Activated T-helper 1 cell treated with anti-CD3 and anti-CD28 coated beads, Interleukin-12 subunit alpha, Interleukin-12 subunit beta, Interleukin-2, Interleukin-4 antibody, amounts not matched to agents 30 ng/mL and 10 ng/mL and 1 ng/mL, durations not matched to agents 14 hours and 24 hours and 36 hours (primary cell): ENCODE data around the gene CCDC187. TPM values are rescaled to one million over a fixed set of nuclear protein-coding genes. Genes with fewer than 3 reads are reported as not detected.
"Not testable (repeated sequence)": the region's sequence is repeated elsewhere in the genome, so short reads cannot be mapped to it uniquely, and the experiment has no call there.

Experiments used
- DNase-seq: peaks from one replicate; pipeline ENCODE4 v3.0.0; 2021; ENCODE audit warnings: low spot score
- H3K27ac Mint-ChIP-seq: one replicate; pipeline ENCODE4 v1.8.0; 2021; ENCODE audit warnings: mild to moderate bottlenecking, mixed read lengths
- H3K27me3 Mint-ChIP-seq: one replicate; pipeline ENCODE4 v1.8.0; 2022; ENCODE audit warnings: mild to moderate bottlenecking, moderate library complexity, mixed read lengths; ENCODE audit not compliant: insufficient read depth
- H3K36me3 Mint-ChIP-seq: one replicate; pipeline ENCODE4 v1.8.0; 2021; ENCODE audit warnings: low read depth, mixed read lengths
- H3K4me1 Mint-ChIP-seq: one replicate; pipeline ENCODE4 v1.8.0; 2021; ENCODE audit warnings: low read depth, mixed read lengths
- H3K4me3 Mint-ChIP-seq: one replicate; pipeline ENCODE4 v1.8.0; 2021; ENCODE audit warnings: mild to moderate bottlenecking, moderate library complexity, mixed read lengths
- H3K9me3 Mint-ChIP-seq: one replicate; pipeline ENCODE4 v1.8.0; 2021; ENCODE audit warnings: mixed read lengths
- intact Hi-C: fragments of 100-400 bp; cut with micrococcal nuclease; formaldehyde crosslinking; loops from one replicate; pipeline ENCODE4 v1.15.1; 2024
- total RNA-seq: library from RNA; stranded (reverse); gene quantifications from 2 replicates; pipeline ENCODE4 v1.2.3, GENCODE V29; 2022

CCDC187 gene
- total RNA-seq, 1 donor from 2014 or later = not detected

DNA sequence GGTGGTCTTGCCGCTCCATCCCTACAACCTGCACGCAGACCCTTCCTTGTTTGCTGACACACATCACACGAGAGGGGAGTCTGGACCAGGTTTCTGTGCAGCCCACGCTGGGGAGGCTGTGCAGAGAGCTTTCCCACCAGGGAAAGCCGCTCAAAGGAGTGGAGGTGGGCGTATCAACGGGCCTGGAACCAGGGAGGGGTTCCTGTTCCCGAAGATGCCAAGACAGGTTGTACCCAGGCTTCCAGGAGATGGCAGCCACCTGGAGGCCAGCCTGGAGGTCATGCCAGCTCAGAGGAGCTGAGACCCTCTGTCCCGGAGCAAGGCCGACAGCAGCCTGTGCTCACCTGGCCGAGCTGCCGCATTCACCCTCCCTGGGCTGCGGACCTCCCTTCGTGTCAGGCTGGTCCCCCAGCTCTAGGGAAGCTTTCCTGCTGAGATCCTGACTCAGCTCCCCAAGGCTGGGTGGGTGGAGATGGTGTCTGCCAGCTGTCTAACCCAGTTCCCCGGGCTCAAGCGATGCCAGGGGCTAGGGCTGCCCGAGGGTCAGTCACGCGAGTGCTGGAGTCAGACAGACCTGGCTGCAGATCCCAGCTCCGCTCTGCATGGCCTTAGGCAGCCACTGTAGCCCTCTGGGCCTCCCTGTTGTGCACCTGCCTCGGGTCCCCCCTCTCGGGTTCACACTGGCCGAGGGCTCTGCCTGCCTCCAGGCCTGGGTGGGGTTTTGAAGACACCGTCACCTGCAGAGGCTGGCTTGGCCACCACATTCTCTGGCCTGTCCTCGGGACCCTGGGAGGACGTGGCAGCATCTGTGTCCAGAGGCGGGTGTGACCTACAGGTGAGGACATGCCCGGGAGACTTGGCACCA, 29.7 kb downstream of the CCDC187 start:
- Mint-ChIP-seq H3K4me3 (no peak overlapping the region), H3K36me3 (no peaks in the 10 kb centered on the region)
- intact Hi-C loops = no loop called here

DNA sequence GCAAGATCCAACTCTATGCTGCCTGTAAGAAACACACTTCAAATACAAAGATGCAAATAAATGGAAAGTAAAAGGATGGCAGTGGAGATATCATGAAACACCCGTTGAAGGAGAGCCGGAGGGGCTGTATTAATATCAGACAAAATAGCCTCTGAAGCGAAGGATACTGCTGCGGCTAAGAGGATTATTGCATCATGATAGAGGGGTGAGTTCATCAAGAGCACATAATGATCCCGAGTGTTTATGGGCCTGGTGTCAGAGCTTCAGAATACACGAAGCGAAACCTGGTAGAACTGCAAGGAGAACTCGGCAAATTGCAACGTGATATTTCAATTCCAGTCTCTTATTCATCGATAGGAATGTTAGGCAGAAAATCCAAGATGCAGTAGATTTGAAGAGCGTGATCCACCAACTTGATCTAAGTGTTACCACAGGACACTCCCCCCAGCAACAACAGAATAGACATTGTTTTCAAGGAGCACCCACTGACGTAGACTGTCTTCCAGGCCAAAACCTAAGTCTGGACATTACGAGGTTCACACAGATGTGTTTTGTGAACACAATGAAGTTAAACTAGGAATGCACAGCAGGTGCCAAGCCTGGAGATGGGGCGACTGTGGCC, 30.5 kb downstream of the CCDC187 start:
- H3K9me3 Mint-ChIP-seq = no peaks in the 10 kb centered on the region
- no peaks in the 10 kb centered on the region for H3K4me1 Mint-ChIP-seq

More for the DNA sequence above, 29.7 kb downstream of the CCDC187 start:
- Mint-ChIP-seq H3K9me3 (no peaks in the 10 kb centered on the region), H3K27me3 (peaks cover 4% of the 10 kb centered on the region), H3K4me1 (no peaks in the 10 kb centered on the region), H3K27ac (no peak overlapping the region)
- no peak for DNase-seq

DNA sequence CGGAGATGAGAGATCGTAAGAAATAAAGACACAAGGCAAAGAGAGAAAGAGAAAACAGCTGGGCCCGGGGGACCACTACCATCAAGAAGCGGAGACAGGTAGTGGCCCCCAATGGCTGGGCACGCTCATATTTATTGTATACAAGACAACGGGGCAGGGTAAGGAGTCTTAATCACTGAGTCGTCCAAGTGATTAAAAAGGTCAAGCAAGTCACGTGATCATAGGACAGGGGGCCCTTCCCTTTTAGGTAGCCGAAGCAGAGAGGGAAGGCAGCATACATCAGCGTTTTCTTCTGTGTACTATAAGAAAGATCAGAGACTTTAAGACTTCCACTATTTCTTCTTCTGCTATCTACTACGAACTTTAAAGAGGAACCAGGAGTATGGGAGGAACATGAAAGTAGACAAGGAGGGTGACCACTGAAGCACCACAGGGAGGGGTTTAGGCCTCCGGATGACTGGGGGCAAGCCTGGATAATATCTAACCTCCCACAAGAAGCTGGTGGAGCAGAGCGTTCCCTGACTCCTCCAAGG, 33.7 kb downstream of the CCDC187 start:
- Mint-ChIP-seq H3K27me3 (peaks cover 7% of the 10 kb centered on the region), H3K4me1 (peaks cover 6% of the 10 kb centered on the region), H3K9me3 (no peaks in the 10 kb centered on the region), H3K4me3 (no peak overlapping the region), H3K36me3 (no peaks in the 10 kb centered on the region), H3K27ac (no peak overlapping the region)
- no peak for DNase-seq
- intact Hi-C loops = no loop called here

More for the DNA sequence above, 30.5 kb downstream of the CCDC187 start:
- Mint-ChIP-seq H3K27ac (no peak overlapping the region), H3K27me3 (peaks cover 7% of the 10 kb centered on the region), H3K4me3 (no peak overlapping the region), H3K36me3 (no peaks in the 10 kb centered on the region)
- intact Hi-C loops = no loop called here
- DNase-seq = no peak

DNA sequence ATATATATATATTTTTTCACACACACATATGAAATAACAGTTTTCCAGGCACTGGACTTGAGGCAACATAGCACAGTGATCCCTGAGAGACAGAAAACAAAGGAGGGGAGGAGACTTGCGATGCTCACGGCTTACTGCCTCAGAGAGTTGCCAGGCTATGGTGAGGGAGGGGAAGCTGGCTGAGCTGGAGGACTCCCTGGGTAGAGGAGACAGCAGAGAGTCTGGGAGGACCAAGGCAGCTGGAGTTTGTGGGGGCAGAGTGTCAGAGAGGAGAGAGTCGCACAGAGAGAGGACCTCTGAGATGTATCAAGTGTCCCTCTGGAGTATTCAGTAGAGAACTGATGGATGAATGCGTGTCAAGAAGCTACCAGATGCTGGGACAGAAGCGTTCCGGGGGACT, 35.2 kb downstream of the CCDC187 start:
- intact Hi-C loops = loop anchor here (5.0 kb wide), 2 partner anchors 96 to 361 kb away; partner anchors contain the start of gene CAMSAP1
- Mint-ChIP-seq H3K4me1 (peaks cover 6% of the 10 kb centered on the region), H3K36me3 (no peaks in the 10 kb centered on the region), H3K9me3 (no peaks in the 10 kb centered on the region), H3K27ac (no peak overlapping the region), H3K4me3 (no peak overlapping the region), H3K27me3 (peaks cover 7% of the 10 kb centered on the region)
- DNase-seq = no peak

- peak overlapping the region; percentile 72 for H3K4me3 Mint-ChIP-seq
- no peaks in the 10 kb centered on the region for H3K36me3 Mint-ChIP-seq
- no peak overlapping the region for H3K27ac Mint-ChIP-seq
- H3K9me3 Mint-ChIP-seq = no peaks in the 10 kb centered on the region
- peaks cover 6% of the 10 kb centered on the region for H3K4me1 Mint-ChIP-seq
- intact Hi-C loops = loop anchor here (5.0 kb wide), 2 partner anchors 96 to 361 kb away; partner anchors contain the start of gene CAMSAP1
- no peak for DNase-seq
- peaks cover 7% of the 10 kb centered on the region for H3K27me3 Mint-ChIP-seq
Observed at GRCh38 chr9:136268318-136268717, 35.6 kb downstream of the CCDC187 start.

- peak overlapping the region; percentile 70 for H3K27ac Mint-ChIP-seq
- intact Hi-C loops = loop anchor here (1.0 to 5.0 kb wide), 4 partner anchors 22 to 360 kb away; partner anchors contain the start of genes CAMSAP1, DNLZ and QSOX2
- no peaks in the 10 kb centered on the region for H3K36me3 Mint-ChIP-seq
Observed at GRCh38 chr9:136267261-136268111, 36.4 kb downstream of the CCDC187 start.

DNA sequence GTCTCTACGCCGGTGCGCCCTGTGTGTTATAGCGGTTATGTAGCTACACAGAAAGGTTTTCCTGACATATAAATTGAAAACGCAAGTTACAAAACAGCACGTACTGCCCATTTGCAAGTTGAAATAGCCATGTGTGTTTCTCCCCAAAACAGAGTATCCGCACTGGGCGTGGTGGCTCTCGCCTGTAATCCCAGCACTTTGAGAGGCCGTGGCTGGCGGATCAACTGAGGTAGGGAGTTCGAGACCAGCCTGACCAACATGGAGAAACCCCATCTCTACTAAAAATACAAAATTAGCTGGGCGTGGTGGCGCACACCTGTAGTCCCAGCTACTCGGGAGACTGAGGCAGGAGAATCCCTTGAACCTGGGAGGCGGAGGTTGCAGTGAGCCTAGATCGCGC, 37.3 kb downstream of the CCDC187 start:
- intact Hi-C loops = loop anchor here (1.0 to 5.0 kb wide), 4 partner anchors 21 to 359 kb away; partner anchors contain the start of genes CAMSAP1, DNLZ and QSOX2
- H3K27me3 Mint-ChIP-seq, H3K9me3 Mint-ChIP-seq, H3K4me1 Mint-ChIP-seq, H3K36me3 Mint-ChIP-seq, DNase-seq: not testable (repeated sequence)
- H3K4me3 Mint-ChIP-seq = peak overlapping the region; percentile 83
- H3K27ac Mint-ChIP-seq = peak overlapping the region; percentile 82

More at GRCh38 chr9:136267261-136268111, 36.4 kb downstream of the CCDC187 start:
- DNase-seq = peak; percentile 81
- Mint-ChIP-seq H3K27me3 (peaks cover 7% of the 10 kb centered on the region), H3K9me3 (no peaks in the 10 kb centered on the region), H3K4me1 (peaks cover 6% of the 10 kb centered on the region), H3K4me3 (peak overlapping the region; percentile 83)

- H3K4me1 Mint-ChIP-seq = peaks cover 6% of the 10 kb centered on the region
- no peak for DNase-seq
- no peaks in the 10 kb centered on the region for H3K36me3 Mint-ChIP-seq
- peaks cover 3% of the 10 kb centered on the region for H3K27me3 Mint-ChIP-seq
- intact Hi-C loops = loop anchor here (5.0 kb wide), 2 partner anchors 93 to 358 kb away; partner anchors contain the start of gene CAMSAP1
- H3K4me3 Mint-ChIP-seq = no peak overlapping the region
- no peaks in the 10 kb centered on the region for H3K9me3 Mint-ChIP-seq
- H3K27ac Mint-ChIP-seq = no peak overlapping the region
Observed at GRCh38 chr9:136265561-136266355, 38.1 kb downstream of the CCDC187 start.

- peaks cover 3% of the 10 kb centered on the region for H3K27me3 Mint-ChIP-seq
- no peak for DNase-seq
- H3K9me3 Mint-ChIP-seq = no peaks in the 10 kb centered on the region
- H3K27ac Mint-ChIP-seq = no peak overlapping the region
- no peak overlapping the region for H3K4me3 Mint-ChIP-seq
- intact Hi-C loops = loop anchor here (5.0 kb wide), 2 partner anchors 92 to 357 kb away; partner anchors contain the start of gene CAMSAP1
- H3K4me1 Mint-ChIP-seq = peaks cover 6% of the 10 kb centered on the region
- H3K36me3 Mint-ChIP-seq = no peaks in the 10 kb centered on the region
Observed at GRCh38 chr9:136264441-136265405, 39.2 kb downstream of the CCDC187 start.

DNA sequence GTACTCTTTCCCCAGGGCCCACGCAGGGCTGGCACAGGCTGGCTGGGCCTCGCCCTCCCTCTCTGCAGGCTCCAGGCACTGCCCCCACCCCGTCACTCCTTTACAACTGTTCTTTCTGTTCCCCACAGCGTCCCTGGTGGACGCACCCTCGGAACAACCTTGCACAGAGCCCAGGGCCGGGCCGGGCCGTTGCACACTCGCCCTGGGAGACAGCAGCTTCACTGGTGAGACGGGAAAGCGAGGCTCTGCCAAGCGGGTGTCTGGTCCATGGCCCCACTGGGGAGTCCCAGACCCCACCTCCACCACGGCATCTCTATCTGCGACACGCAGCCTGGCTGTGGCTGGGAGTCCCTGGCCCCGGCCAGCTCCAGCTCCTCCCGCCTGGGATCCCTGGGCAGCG, 39.9 kb downstream of the CCDC187 start:
- Mint-ChIP-seq H3K27me3 (peaks cover 3% of the 10 kb centered on the region), H3K9me3 (no peaks in the 10 kb centered on the region), H3K4me3 (no peak overlapping the region), H3K36me3 (no peaks in the 10 kb centered on the region), H3K4me1 (peaks cover 6% of the 10 kb centered on the region), H3K27ac (no peak overlapping the region)
- DNase-seq = no peak
- intact Hi-C loops = no loop called here

- no peak for DNase-seq
- H3K27me3 Mint-ChIP-seq = no peaks in the 10 kb centered on the region
- H3K4me3 Mint-ChIP-seq = no peak overlapping the region
- peaks cover 6% of the 10 kb centered on the region for H3K4me1 Mint-ChIP-seq
- no peak overlapping the region for H3K27ac Mint-ChIP-seq
- intact Hi-C loops = no loop called here
- no peaks in the 10 kb centered on the region for H3K36me3 Mint-ChIP-seq
- no peaks in the 10 kb centered on the region for H3K9me3 Mint-ChIP-seq
Observed at GRCh38 chr9:136262671-136263178, 41.2 kb downstream of the CCDC187 start.
